ENCODE measurements around the gene MTARC1. TPM values are rescaled to one million over a fixed set of nuclear protein-coding genes. Genes with fewer than 3 reads are reported as not detected.

MTARC1 gene
- total and polyA plus RNA-seq, 2 of the 4 experiments (the other 2 are of a cell fraction), result 0.18 to 0.55 TPM

- dilution Hi-C loops (cut with HindIII; ENCODE audit: low sequenced_read_pairs, unreplicated experiment), result no loop called here
- Histone ChIP-seq H3K9ac (ENCODE audit: low read depth, low read length) (no peak overlapping the region), H3K4ac (ENCODE audit: low read depth, low read length) (no peak overlapping the region), H3K56ac (ENCODE audit: extremely low read depth, insufficient read depth, low read length) (no peak overlapping the region), H3K4me2 (ENCODE audit: low read depth, low read length) (no peak overlapping the region), H3K79me1 (ENCODE audit: low read depth in 1 of 2, low read length in 2 of 2) (peaks cover 0 to 3% of the 10 kb centered on the region in 2 experiments; a peak in 1 of 4 replicates), H2BK5ac (ENCODE audit: low read depth, low read length, poor library complexity, severe bottlenecking) (no peak overlapping the region), H3K9me3 (ENCODE audit: control insufficient read depth, insufficient read depth, low read length) (no peaks in the 10 kb centered on the region), H4K5ac (ENCODE audit: low read depth, low read length) (no peak overlapping the region), H2BK15ac (ENCODE audit: low read depth, low read length) (no peak overlapping the region), H2BK20ac (ENCODE audit: low read depth, low read length) (no peak overlapping the region), H3K36me3 (ENCODE audit: control insufficient read depth, insufficient read depth, low read length) (peaks cover 3% of the 10 kb centered on the region), H3K27ac (ENCODE audit: insufficient read depth, low read length) (no peak overlapping the region), H4K91ac (ENCODE audit: insufficient read depth, low read depth, low read length) (no peak overlapping the region), H2AFZ (replicated peaks; ENCODE audit: low read length, poor library complexity) (no peak overlapping the region), H3K9me1 (ENCODE audit: insufficient read depth, low read length) (no peaks in the 10 kb centered on the region), H3K4me1 (ENCODE audit: control insufficient read depth, insufficient read depth, low read length) (peaks cover 2% of the 10 kb centered on the region; the same call in 1 of the 2 replicates), H2AK9ac (replicated peaks; ENCODE audit: low read depth, low read length, poor library complexity) (no peak overlapping the region), H3K4me3 (ENCODE audit: insufficient read depth, low read depth, low read length) (no peak overlapping the region), H2AK5ac (ENCODE audit: low read depth, low read length) (no peak overlapping the region), H3K18ac (ENCODE audit: low read depth, low read length) (no peak overlapping the region), H3K27me3 (ENCODE audit: control insufficient read depth, insufficient read depth, low read length) (no peaks in the 10 kb centered on the region), H4K20me1 (ENCODE audit: insufficient read depth, low read length) (no peaks in the 10 kb centered on the region), H3K23ac (ENCODE audit: low read depth, low read length) (no peak overlapping the region), H3K14ac (replicated peaks; ENCODE audit: low read depth, low read length) (no peak overlapping the region), H4K8ac (ENCODE audit: low read depth in 2 of 2, low read length in 2 of 2) (no peak overlapping the region), H2BK120ac (ENCODE audit: low read depth, low read length) (no peak overlapping the region)
- no CpG with 5 or more reads among the region's 4 CpGs for WGBS, 2 experiments (ENCODE audit: extremely low coverage in 2 of 2, insufficient read length in 1 of 2)
- intact Hi-C loops (cut with micrococcal nuclease), result no loop called here
- in situ Hi-C loops (cut with MboI; ENCODE audit: low sequenced_read_pairs), result no loop called here
- BruUV-seq (replicated peaks), result no TSS peak
- TF ChIP-seq NFE2L2 (IDR thresholded peaks at IDR 0.05; ENCODE audit: low read depth, low read length) (no peak), FOS (IDR thresholded peaks at IDR 0.05; ENCODE audit: low read depth, low read length) (no peak), MAZ (IDR thresholded peaks at IDR 0.05; ENCODE audit: borderline replicate concordance, low read depth, low read length) (no peak), CEBPB (IDR thresholded peaks at IDR 0.05; ENCODE audit: low read depth, low read length) (no peak), RFX5 (IDR thresholded peaks at IDR 0.05; ENCODE audit: low read depth, low read length) (no peak), USF2 (IDR thresholded peaks at IDR 0.05; ENCODE audit: low read depth, low read length) (no peak), MXI1 (IDR thresholded peaks at IDR 0.05; ENCODE audit: borderline replicate concordance, low read depth, low read length) (no peak), RCOR1 (IDR thresholded peaks at IDR 0.05; ENCODE audit: insufficient replicate concordance, low read length) (no peak), BHLHE40 (IDR thresholded peaks at IDR 0.05; ENCODE audit: low read depth, low read length) (no peak), CHD1 (IDR thresholded peaks at IDR 0.05; ENCODE audit: low read depth, low read length) (no peak), ELK1 (IDR thresholded peaks at IDR 0.05; ENCODE audit: borderline replicate concordance, low read depth, low read length) (no peak), POLR2A (IDR thresholded peaks at IDR 0.05; ENCODE audit: low read depth, low read length) (no peak), RAD21 (IDR thresholded peaks at IDR 0.05; ENCODE audit: low read length) (no peak), SMC3 (IDR thresholded peaks at IDR 0.05; ENCODE audit: low read depth, low read length) (no peak), CTCF (conservative IDR thresholded peaks at IDR 0.05; ENCODE audit: low read depth, low read length) (no peak), MAFK (IDR thresholded peaks at IDR 0.05; ENCODE audit: low read depth, low read length) (no peak)
- ChIA-PET POLR2A (ENCODE audit: unreplicated experiment) (no interaction called here), CTCF (no interaction called here)
- ATAC-seq (ENCODE audit: low read depth) (no peak), DNase-seq (no peak)
These were observed 31.8 kb upstream of the MTARC1 start for GRCh38 chr1:220754918-220755295.

Measured in IMR-90 (cell line).